ENCODE results near the gene TPX2. TPM values are rescaled to one million over a fixed set of nuclear protein-coding genes. Genes with fewer than 3 reads are reported as not detected.
"Not testable (repeated sequence)": the region's sequence is repeated elsewhere in the genome, so short reads cannot be mapped to it uniquely, and the experiment has no call there.

The TPX2 gene
- total and polyA plus RNA-seq, 2 donors (not counting 3 experiments of a cell fraction or from before 2014, with no cell fraction given): 24.8 to 114 TPM

- intact Hi-C loops (cut with micrococcal nuclease); POLR2A ChIA-PET; H3K9me1 ChIP-seq (replicated peaks; ENCODE audit: control insufficient read depth, extremely low read depth, insufficient read depth, low read length); H2AFZ ChIP-seq (ENCODE audit: low read depth, low read length); FAIRE-seq; H3K9me3 ChIP-seq (replicated peaks; ENCODE audit: control insufficient read depth, insufficient read depth, low read length); H3K4me2 ChIP-seq (ENCODE audit: insufficient read depth, low read length); DNase-seq (ENCODE audit: low read depth, low spot score); H3K36me3 ChIP-seq (ENCODE audit: control insufficient read depth in 2 of 2, extremely low read depth in 1 of 2, insufficient read depth in 2 of 2, low read length in 2 of 2); H4K20me1 ChIP-seq (replicated peaks; ENCODE audit: control insufficient read depth, extremely low read depth, insufficient read depth, low read length); H3K27ac ChIP-seq (ENCODE audit: insufficient read depth, low read depth, low read length); H3K9ac ChIP-seq (replicated peaks; ENCODE audit: extremely low read depth, insufficient read depth, low read length); dilution Hi-C loops (cut with MboI; ENCODE audit: extremely low pct_ligation_motif_present, low sequenced_read_pairs); H3K27me3 ChIP-seq (ENCODE audit: control insufficient read depth in 2 of 2, insufficient read depth in 2 of 2, low read length in 2 of 2); H3K4me3 ChIP-seq (replicated peaks in 1 of 3; ENCODE audit: insufficient read depth in 1 of 3, low read depth in 1 of 3, low read length in 3 of 3); H3K79me2 ChIP-seq (ENCODE audit: control insufficient read depth, insufficient read depth, low read length); BruUV-seq (replicated peaks): not testable (repeated sequence)
- CTCF ChIA-PET: interaction anchor here (25.3 kb wide), 1 partner anchor 22 kb away, joined by 619 read pairs; the partner anchor contains the start of gene FOXS1
- H3K4me1 ChIP-seq (ENCODE audit: control insufficient read depth, extremely low read depth, insufficient read depth, low read length): peaks cover 29% of the 10 kb centered on the region
Measured at GRCh38 chr20:31828016-31828415, 88.9 kb downstream of the TPX2 start.

GRCh38 chr20:31829731-31830130 lies 90.6 kb downstream of the TPX2 start:
- Histone ChIP-seq H3K9me3 (replicated peaks; ENCODE audit: control insufficient read depth, insufficient read depth, low read length) (no peaks in the 10 kb centered on the region), H4K20me1 (replicated peaks; ENCODE audit: control insufficient read depth, extremely low read depth, insufficient read depth, low read length) (no peaks in the 10 kb centered on the region), H3K9ac (replicated peaks; ENCODE audit: extremely low read depth, insufficient read depth, low read length) (no peak overlapping the region), H3K4me1 (ENCODE audit: control insufficient read depth, extremely low read depth, insufficient read depth, low read length) (peaks cover 11% of the 10 kb centered on the region), H3K36me3 (ENCODE audit: control insufficient read depth in 2 of 2, extremely low read depth in 1 of 2, insufficient read depth in 2 of 2, low read length in 2 of 2) (no peaks in the 10 kb centered on the region), H2AFZ (ENCODE audit: low read depth, low read length) (peak overlapping the region; percentile 40), H3K27ac (ENCODE audit: insufficient read depth, low read depth, low read length) (no peak overlapping the region), H3K4me2 (ENCODE audit: insufficient read depth, low read length) (no peak overlapping the region), H3K9me1 (replicated peaks; ENCODE audit: control insufficient read depth, extremely low read depth, insufficient read depth, low read length) (no peaks in the 10 kb centered on the region), H3K27me3 (ENCODE audit: control insufficient read depth in 2 of 2, insufficient read depth in 2 of 2, low read length in 2 of 2) (no peaks in the 10 kb centered on the region), H3K79me2 (ENCODE audit: control insufficient read depth, insufficient read depth, low read length) (no peaks in the 10 kb centered on the region), H3K4me3 (replicated peaks in 1 of 3; ENCODE audit: insufficient read depth in 1 of 3, low read depth in 1 of 3, low read length in 3 of 3) (no peak overlapping the region)
- intact Hi-C loops (cut with micrococcal nuclease): no loop called here
- no peak for FAIRE-seq
- TF ChIP-seq POLR2A (IDR thresholded peaks at IDR 0.05; ENCODE audit: low read depth, low read length) (no peak), MAX (IDR thresholded peaks at IDR 0.05; ENCODE audit: insufficient read depth, insufficient read length) (no peak), MYC (IDR thresholded peaks at IDR 0.05; ENCODE audit: low read depth, low read length) (no peak), EZH2 (IDR thresholded peaks at IDR 0.05; ENCODE audit: borderline replicate concordance, low read depth, low read length, severe bottlenecking) (no peak), JUN (IDR thresholded peaks at IDR 0.05; ENCODE audit: borderline replicate concordance, insufficient read depth, insufficient read length, low read depth) (no peak), CTCF (IDR thresholded peaks at IDR 0.05; ENCODE audit: extremely low read depth in 1 of 2, insufficient read depth in 1 of 2, low read depth in 1 of 2, low read length in 2 of 2) (no peak), FOS (IDR thresholded peaks at IDR 0.05; ENCODE audit: borderline replicate concordance, insufficient read depth, low read length) (no peak), GATA2 (IDR thresholded peaks at IDR 0.05; ENCODE audit: insufficient read depth, insufficient read length, low read depth, low read length) (no peak), POLR2AphosphoS5 (IDR thresholded peaks at IDR 0.05; ENCODE audit: insufficient read depth, low read depth, low read length) (no peak)
- POLR2A ChIA-PET: no interaction called here
- CTCF ChIA-PET: interaction anchor here (0.6 to 25.3 kb wide), 2 partner anchors 21 to 122 kb away, joined by 4 to 619 read pairs; partner anchors contain the start of genes FOXS1 and PDRG1
- no TSS peak for BruUV-seq (replicated peaks)
- dilution Hi-C loops (cut with MboI; ENCODE audit: extremely low pct_ligation_motif_present, low sequenced_read_pairs): no loop called here
- DNase-seq (ENCODE audit: low read depth, low spot score): peak; percentile 11

Measured in endothelial cell of umbilical vein (primary cell).